GM23338 (cell line): ENCODE measurements around the gene NSL1. TPM values are rescaled to one million over a fixed set of nuclear protein-coding genes. Genes with fewer than 3 reads are reported as not detected.

Experiments
- ATAC-seq: fragments of 200-7000 bp; cut with Tn5 transposase; 3 replicates; pipeline ENCODE4 v1.9.1; 2020
- DNase-seq: peaks from one replicate; pipeline ENCODE4 v3.0.0-alpha.2; 2015; ENCODE audit warnings: low spot score
- H2AFZ ChIP-seq: fragments of 200-600 bp; sonication (generic); 2 replicates; pipeline ENCODE4 v1.8.0; 2016; ENCODE audit warnings: antibody characterized with exemption, mild to moderate bottlenecking, moderate library complexity
- H3F3A ChIP-seq: fragments of 200-600 bp; sonication (generic); replicated peaks from 2 replicates; pipeline ENCODE4 v1.8.0; 2017; ENCODE audit warnings: antibody characterized with exemption, mixed run types, low read depth
- H3K27ac ChIP-seq: fragments of 200-600 bp; sonication (generic); 2 replicates; pipeline ENCODE4 v1.6.1; 2016; ENCODE audit warnings: low read depth
- H3K27me3 ChIP-seq: fragments of 200-600 bp; sonication (generic); 2 replicates; pipeline ENCODE4 v1.8.0; 2016; ENCODE audit warnings: mild to moderate bottlenecking, mixed run types, moderate library complexity; ENCODE audit not compliant: insufficient read depth
- H3K36me3 ChIP-seq: fragments of 200-600 bp; sonication (generic); 2 replicates; pipeline ENCODE4 v1.8.0; 2016; ENCODE audit warnings: mild to moderate bottlenecking; ENCODE audit not compliant: insufficient read depth
- H3K4me1 ChIP-seq: fragments of 200-600 bp; sonication (generic); 2 replicates; pipeline ENCODE4 v1.8.0; 2016; ENCODE audit warnings: mild to moderate bottlenecking, moderate library complexity; ENCODE audit not compliant: insufficient read depth
- H3K4me2 ChIP-seq: fragments of 200-600 bp; sonication (generic); 2 replicates; pipeline ENCODE4 v1.7.1; 2017; ENCODE audit warnings: mixed run types
- H3K4me3 ChIP-seq: fragments of 200-600 bp; sonication (generic); 2 replicates; pipeline ENCODE4 v1.6.1; 2016; ENCODE audit warnings: mixed run types
- H3K79me2 ChIP-seq: fragments of 200-600 bp; sonication (generic); replicated peaks from 2 replicates; pipeline ENCODE4 v1.8.0; 2017; ENCODE audit warnings: mild to moderate bottlenecking; ENCODE audit not compliant: insufficient read depth
- H3K9me2 ChIP-seq: fragments of 200-600 bp; sonication (generic); 2 replicates; pipeline ENCODE4 v1.8.0; 2017; ENCODE audit not compliant: insufficient read depth
- H4K20me1 ChIP-seq: fragments of 200-600 bp; sonication (generic); replicated peaks from 2 replicates; pipeline ENCODE4 v1.8.0; 2017; ENCODE audit warnings: mild to moderate bottlenecking; ENCODE audit not compliant: insufficient read depth
- H3K27ac Mint-ChIP-seq: 2 replicates; pipeline ENCODE4 v1.8.0; 2020; ENCODE audit warnings: inconsistent platforms, mild to moderate bottlenecking, moderate library complexity, mixed read lengths
- H3K27me3 Mint-ChIP-seq: 3 replicates; pipeline ENCODE4 v1.8.0; 2022; ENCODE audit warnings: low read depth, mild to moderate bottlenecking, moderate library complexity, mixed read lengths, inconsistent platforms; ENCODE audit not compliant: insufficient read depth, poor library complexity
- H3K36me3 Mint-ChIP-seq: 3 replicates; pipeline ENCODE4 v1.8.0; 2021; ENCODE audit warnings: low read depth, mild to moderate bottlenecking, inconsistent platforms, moderate library complexity, mixed read lengths
- H3K4me1 Mint-ChIP-seq: 3 replicates; pipeline ENCODE4 v1.8.0; 2020; ENCODE audit warnings: mild to moderate bottlenecking, inconsistent platforms, mixed read lengths
- H3K4me3 Mint-ChIP-seq: 3 replicates; pipeline ENCODE4 v1.8.0; 2021; ENCODE audit warnings: moderate library complexity, mild to moderate bottlenecking, inconsistent platforms, mixed read lengths
- H3K9me3 Mint-ChIP-seq: 3 replicates; pipeline ENCODE4 v1.8.0; 2020; ENCODE audit warnings: moderate library complexity, mild to moderate bottlenecking, inconsistent platforms, mixed read lengths
- CREB1 ChIP-seq: fragments of 250-450 bp; sonication (Bioruptor Pico); IDR thresholded peaks from 2 replicates; pipeline ENCODE4 v1.5.0; 2020; ENCODE audit warnings: low read depth, mild to moderate bottlenecking, moderate library complexity
- EZH2 ChIP-seq: fragments of 200-600 bp; sonication (generic); IDR thresholded peaks from one replicate; pipeline ENCODE4 v1.8.0; 2017; ENCODE audit warnings: antibody characterized with exemption, mild to moderate bottlenecking, low read depth; ENCODE audit not compliant: unreplicated experiment
- EZH2phosphoT487 ChIP-seq: fragments of 200-600 bp; sonication (generic); IDR thresholded peaks from one replicate; pipeline ENCODE4 v1.8.1; 2018; ENCODE audit warnings: antibody characterized with exemption; ENCODE audit not compliant: unreplicated experiment
- NANOG ChIP-seq: IDR thresholded peaks from 2 replicates; pipeline ENCODE4 v1.6.1; 2016; ENCODE audit warnings: antibody characterized with exemption, borderline replicate concordance
- POLR2AphosphoS5 ChIP-seq: IDR thresholded peaks from 2 replicates; pipeline ENCODE4 v1.6.1; 2016; ENCODE audit warnings: antibody characterized with exemption, low read depth
- STAT1 ChIP-seq: IDR thresholded peaks from one replicate; pipeline ENCODE4 v1.6.1; 2016; ENCODE audit warnings: antibody characterized with exemption; ENCODE audit not compliant: unreplicated experiment
- ZNF114 ChIP-seq: fragments of 250-450 bp; sonication (Bioruptor Pico); IDR thresholded peaks from 2 replicates; pipeline ENCODE4 v1.5.0; 2020; ENCODE audit warnings: mild to moderate bottlenecking, moderate library complexity
- ZNF331 ChIP-seq: fragments of 250-450 bp; sonication (Bioruptor Pico); IDR thresholded peaks from 2 replicates; pipeline ENCODE4 v1.5.0; 2020; ENCODE audit warnings: low read depth, mild to moderate bottlenecking, moderate library complexity
- polyA plus RNA-seq: library from polyadenylated mRNA; unstranded; fragments of >200 nt; fragmentation: Nextera tagmentation; extraction: Ambion mirVana; gene quantifications from 2 replicates; pipeline ENCODE4 v1.2.1, GENCODE V29; 2016
- total RNA-seq: library from RNA; depleted of rRNA; stranded (reverse); fragments of >200 nt; shearing (Covaris generic); gene quantifications from 2 replicates; pipeline ENCODE4 v1.2.3, GENCODE V29; 2014
- TF ChIP-seq, protein P1 (sequence below): IDR thresholded peaks from one replicate; pipeline ENCODE4 v1.6.1; 2018; ENCODE audit warnings: antibody characterized with exemption; ENCODE audit not compliant: unreplicated experiment
- TF ChIP-seq, protein P2 (sequence below): IDR thresholded peaks from 2 replicates; pipeline ENCODE4 v1.6.1; 2016; ENCODE audit warnings: antibody characterized with exemption
- TF ChIP-seq, protein P3 (sequence below): fragments of 250-450 bp; sonication (Bioruptor Pico); IDR thresholded peaks from 2 replicates; pipeline ENCODE4 v1.5.0; 2020; ENCODE audit warnings: mild to moderate bottlenecking, moderate library complexity

Gene NSL1
- total and polyA plus RNA-seq, 2 experiments from 2014 or later, result 96.8 to 102 TPM

DNA sequence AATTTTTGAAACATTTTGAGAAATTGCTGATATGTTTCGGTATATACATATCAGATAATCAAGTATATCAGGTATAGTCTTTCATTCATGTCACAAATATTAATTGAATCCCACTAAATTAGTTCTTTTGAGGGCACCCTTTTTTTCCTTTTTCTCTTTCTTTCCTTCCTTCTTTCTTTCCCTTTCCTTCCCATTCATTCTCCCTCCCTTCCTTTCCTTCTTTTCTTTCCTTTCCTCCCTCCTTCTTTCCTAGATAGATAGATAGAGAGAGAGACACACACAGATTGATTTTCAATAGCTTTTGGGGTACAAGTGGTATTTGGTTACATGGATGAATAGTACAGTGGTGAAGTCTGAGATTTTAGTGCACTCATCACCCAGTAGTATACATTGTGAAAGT, 5.7 kb downstream of the NSL1 start:
- TF ChIP-seq CREB1 (CRISPR knock-in tag) (no peak), STAT1 (no peak)
- peaks cover 58% of the 10 kb centered on the region for H3K36me3 Mint-ChIP-seq
- no peak overlapping the region for H3K27ac Mint-ChIP-seq
- Histone ChIP-seq H3K9me2 (no peaks in the 10 kb centered on the region), H3K4me3 (no peak overlapping the region), H3F3A (peaks cover under 1% of the 10 kb centered on the region; the same call in 1 of the 2 replicates), H3K4me2 (no peak overlapping the region), H3K79me2 (peaks cover 37% of the 10 kb centered on the region), H3K36me3 (peaks cover 40% of the 10 kb centered on the region), H3K4me1 (peaks cover 6% of the 10 kb centered on the region), H3K27me3 (no peaks in the 10 kb centered on the region), H3K27ac (no peak overlapping the region), H2AFZ (no peak overlapping the region), H4K20me1 (0 out of 2 replicates have a peak, but pooled peaks cover 3% of the 10 kb centered on the region)
- no peak for ATAC-seq
- H3K9me3 Mint-ChIP-seq, result peaks cover 4% of the 10 kb centered on the region; the same call in 2 of the 3 replicates
- H3K4me3 Mint-ChIP-seq, result no peak overlapping the region
- DNase-seq, result no peak
- no peaks in the 10 kb centered on the region for H3K27me3 Mint-ChIP-seq
- peaks cover 6% of the 10 kb centered on the region for H3K4me1 Mint-ChIP-seq

DNA sequence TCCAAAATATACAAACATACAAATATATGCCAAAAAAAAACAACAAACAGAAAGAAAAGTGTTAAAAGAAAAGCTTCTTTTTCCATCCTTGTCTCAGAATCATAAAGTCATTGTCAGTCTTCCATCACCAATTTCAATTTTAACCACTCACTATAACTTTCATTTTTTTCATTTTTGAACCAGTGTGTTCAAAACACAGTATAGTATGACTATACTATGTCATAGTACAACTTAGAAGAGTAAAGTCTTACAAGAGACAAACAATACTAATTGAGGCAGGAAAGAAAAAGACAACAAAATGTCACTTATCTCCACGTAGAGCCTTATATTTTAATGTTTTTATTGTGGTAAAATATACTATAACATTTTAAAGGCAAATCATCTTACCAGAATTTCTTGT, 7.6 kb downstream of the NSL1 start:
- Histone ChIP-seq H3F3A (no peaks in the 10 kb centered on the region; the same call in 1 of the 2 replicates), H3K27me3 (no peaks in the 10 kb centered on the region), H3K36me3 (peaks cover 47% of the 10 kb centered on the region), H3K4me2 (no peak overlapping the region), H3K9me2 (no peaks in the 10 kb centered on the region), H3K79me2 (peaks cover 18% of the 10 kb centered on the region), H4K20me1 (0 out of 2 replicates have a peak, but pooled peaks cover 3% of the 10 kb centered on the region), H3K4me1 (no peaks in the 10 kb centered on the region), H2AFZ (no peak overlapping the region), H3K4me3 (no peak overlapping the region), H3K27ac (no peak overlapping the region)
- Mint-ChIP-seq H3K27ac (no peak overlapping the region), H3K4me3 (no peak overlapping the region), H3K9me3 (peaks cover 10% of the 10 kb centered on the region; the same call in 2 of the 3 replicates), H3K36me3 (peaks cover 62% of the 10 kb centered on the region), H3K27me3 (no peaks in the 10 kb centered on the region), H3K4me1 (peaks cover 3% of the 10 kb centered on the region; the same call in 2 of the 3 replicates)
- ATAC-seq (no peak), DNase-seq (no peak)
- TF ChIP-seq STAT1 (no peak), ZNF331 (CRISPR knock-in tag) (no peak), NANOG (no peak), CREB1 (CRISPR knock-in tag) (no peak), POLR2AphosphoS5 (no peak), EZH2phosphoT487 (no peak), EZH2 (no peak), ZNF114 (CRISPR knock-in tag) (no peak)
- TF ChIP-seq, protein P1, sequence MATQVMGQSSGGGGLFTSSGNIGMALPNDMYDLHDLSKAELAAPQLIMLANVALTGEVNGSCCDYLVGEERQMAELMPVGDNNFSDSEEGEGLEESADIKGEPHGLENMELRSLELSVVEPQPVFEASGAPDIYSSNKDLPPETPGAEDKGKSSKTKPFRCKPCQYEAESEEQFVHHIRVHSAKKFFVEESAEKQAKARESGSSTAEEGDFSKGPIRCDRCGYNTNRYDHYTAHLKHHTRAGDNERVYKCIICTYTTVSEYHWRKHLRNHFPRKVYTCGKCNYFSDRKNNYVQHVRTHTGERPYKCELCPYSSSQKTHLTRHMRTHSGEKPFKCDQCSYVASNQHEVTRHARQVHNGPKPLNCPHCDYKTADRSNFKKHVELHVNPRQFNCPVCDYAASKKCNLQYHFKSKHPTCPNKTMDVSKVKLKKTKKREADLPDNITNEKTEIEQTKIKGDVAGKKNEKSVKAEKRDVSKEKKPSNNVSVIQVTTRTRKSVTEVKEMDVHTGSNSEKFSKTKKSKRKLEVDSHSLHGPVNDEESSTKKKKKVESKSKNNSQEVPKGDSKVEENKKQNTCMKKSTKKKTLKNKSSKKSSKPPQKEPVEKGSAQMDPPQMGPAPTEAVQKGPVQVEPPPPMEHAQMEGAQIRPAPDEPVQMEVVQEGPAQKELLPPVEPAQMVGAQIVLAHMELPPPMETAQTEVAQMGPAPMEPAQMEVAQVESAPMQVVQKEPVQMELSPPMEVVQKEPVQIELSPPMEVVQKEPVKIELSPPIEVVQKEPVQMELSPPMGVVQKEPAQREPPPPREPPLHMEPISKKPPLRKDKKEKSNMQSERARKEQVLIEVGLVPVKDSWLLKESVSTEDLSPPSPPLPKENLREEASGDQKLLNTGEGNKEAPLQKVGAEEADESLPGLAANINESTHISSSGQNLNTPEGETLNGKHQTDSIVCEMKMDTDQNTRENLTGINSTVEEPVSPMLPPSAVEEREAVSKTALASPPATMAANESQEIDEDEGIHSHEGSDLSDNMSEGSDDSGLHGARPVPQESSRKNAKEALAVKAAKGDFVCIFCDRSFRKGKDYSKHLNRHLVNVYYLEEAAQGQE, result no peak
- TF ChIP-seq, protein P2, sequence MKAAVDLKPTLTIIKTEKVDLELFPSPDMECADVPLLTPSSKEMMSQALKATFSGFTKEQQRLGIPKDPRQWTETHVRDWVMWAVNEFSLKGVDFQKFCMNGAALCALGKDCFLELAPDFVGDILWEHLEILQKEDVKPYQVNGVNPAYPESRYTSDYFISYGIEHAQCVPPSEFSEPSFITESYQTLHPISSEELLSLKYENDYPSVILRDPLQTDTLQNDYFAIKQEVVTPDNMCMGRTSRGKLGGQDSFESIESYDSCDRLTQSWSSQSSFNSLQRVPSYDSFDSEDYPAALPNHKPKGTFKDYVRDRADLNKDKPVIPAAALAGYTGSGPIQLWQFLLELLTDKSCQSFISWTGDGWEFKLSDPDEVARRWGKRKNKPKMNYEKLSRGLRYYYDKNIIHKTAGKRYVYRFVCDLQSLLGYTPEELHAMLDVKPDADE, result no peak
- TF ChIP-seq, protein P3, sequence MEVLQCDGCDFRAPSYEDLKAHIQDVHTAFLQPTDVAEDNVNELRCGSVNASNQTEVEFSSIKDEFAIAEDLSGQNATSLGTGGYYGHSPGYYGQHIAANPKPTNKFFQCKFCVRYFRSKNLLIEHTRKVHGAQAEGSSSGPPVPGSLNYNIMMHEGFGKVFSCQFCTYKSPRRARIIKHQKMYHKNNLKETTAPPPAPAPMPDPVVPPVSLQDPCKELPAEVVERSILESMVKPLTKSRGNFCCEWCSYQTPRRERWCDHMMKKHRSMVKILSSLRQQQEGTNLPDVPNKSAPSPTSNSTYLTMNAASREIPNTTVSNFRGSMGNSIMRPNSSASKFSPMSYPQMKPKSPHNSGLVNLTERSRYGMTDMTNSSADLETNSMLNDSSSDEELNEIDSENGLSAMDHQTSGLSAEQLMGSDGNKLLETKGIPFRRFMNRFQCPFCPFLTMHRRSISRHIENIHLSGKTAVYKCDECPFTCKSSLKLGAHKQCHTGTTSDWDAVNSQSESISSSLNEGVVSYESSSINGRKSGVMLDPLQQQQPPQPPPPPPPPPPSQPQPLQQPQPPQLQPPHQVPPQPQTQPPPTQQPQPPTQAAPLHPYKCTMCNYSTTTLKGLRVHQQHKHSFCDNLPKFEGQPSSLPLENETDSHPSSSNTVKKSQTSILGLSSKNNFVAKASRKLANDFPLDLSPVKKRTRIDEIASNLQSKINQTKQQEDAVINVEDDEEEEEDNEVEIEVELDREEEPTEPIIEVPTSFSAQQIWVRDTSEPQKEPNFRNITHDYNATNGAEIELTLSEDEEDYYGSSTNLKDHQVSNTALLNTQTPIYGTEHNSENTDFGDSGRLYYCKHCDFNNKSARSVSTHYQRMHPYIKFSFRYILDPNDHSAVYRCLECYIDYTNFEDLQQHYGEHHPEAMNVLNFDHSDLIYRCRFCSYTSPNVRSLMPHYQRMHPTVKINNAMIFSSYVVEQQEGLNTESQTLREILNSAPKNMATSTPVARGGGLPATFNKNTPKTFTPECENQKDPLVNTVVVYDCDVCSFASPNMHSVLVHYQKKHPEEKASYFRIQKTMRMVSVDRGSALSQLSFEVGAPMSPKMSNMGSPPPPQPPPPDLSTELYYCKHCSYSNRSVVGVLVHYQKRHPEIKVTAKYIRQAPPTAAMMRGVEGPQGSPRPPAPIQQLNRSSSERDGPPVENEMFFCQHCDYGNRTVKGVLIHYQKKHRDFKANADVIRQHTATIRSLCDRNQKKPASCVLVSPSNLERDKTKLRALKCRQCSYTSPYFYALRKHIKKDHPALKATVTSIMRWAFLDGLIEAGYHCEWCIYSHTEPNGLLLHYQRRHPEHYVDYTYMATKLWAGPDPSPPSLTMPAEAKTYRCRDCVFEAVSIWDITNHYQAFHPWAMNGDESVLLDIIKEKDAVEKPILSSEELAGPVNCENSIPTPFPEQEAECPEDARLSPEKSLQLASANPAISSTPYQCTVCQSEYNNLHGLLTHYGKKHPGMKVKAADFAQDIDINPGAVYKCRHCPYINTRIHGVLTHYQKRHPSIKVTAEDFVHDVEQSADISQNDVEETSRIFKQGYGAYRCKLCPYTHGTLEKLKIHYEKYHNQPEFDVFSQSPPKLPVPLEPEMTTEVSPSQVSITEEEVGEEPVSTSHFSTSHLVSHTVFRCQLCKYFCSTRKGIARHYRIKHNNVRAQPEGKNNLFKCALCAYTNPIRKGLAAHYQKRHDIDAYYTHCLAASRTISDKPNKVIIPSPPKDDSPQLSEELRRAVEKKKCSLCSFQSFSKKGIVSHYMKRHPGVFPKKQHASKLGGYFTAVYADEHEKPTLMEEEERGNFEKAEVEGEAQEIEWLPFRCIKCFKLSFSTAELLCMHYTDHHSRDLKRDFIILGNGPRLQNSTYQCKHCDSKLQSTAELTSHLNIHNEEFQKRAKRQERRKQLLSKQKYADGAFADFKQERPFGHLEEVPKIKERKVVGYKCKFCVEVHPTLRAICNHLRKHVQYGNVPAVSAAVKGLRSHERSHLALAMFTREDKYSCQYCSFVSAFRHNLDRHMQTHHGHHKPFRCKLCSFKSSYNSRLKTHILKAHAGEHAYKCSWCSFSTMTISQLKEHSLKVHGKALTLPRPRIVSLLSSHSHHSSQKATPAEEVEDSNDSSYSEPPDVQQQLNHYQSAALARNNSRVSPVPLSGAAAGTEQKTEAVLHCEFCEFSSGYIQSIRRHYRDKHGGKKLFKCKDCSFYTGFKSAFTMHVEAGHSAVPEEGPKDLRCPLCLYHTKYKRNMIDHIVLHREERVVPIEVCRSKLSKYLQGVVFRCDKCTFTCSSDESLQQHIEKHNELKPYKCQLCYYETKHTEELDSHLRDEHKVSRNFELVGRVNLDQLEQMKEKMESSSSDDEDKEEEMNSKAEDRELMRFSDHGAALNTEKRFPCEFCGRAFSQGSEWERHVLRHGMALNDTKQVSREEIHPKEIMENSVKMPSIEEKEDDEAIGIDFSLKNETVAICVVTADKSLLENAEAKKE, result no peak
